Measurements from ENCODE around the gene GATD1.
A peak's percentile ranks its signal among the peaks of the same experiment; 100 is the strongest.

Gene GATD1

GRCh38 chr11:776561-777287 is 563 bp downstream of the GATD1 start:
- DNase-seq, result peak; percentile 23

DNA sequence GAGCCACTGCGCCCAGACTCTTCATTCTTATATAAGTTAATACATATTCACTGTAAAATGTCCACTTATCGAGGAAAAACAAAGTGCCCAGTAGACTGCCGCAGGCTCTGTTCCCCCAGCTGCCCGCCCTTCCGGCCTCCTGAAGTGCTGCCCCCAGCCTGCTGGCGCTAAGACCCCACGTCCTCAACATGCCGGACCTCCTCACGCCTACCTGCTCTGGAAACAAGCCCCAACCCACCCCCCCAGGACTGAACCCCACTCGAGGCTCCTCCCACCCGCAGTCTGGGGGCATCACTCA is 1.1 kb downstream of the GATD1 start:
- no peak for DNase-seq

- no peak for DNase-seq
Measured at GRCh38 chr11:774873-775592, 2.3 kb downstream of the GATD1 start.

DNA sequence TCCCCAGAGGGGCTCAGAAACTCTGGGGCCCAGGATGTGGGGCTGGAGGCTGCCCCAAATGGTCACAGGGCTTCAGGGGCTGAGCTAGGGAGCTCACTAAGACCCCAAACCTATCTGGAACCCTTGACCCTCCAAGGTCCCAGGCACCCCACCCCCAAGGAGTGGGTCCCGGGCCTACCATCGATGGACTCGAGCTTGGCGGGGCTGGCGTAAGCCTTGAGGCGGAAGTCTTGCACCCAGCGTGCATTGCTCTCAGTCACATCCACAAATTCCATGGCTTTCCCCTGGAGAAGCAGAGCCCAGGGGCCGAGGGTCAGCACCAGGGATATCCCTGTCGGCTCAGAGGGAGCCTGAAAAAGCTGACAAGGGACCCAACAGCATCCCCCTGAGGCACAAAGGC is 3.5 kb downstream of the GATD1 start:
- DNase-seq, result no peak

- no peak for DNase-seq
Measured at GRCh38 chr11:773425-773824, 3.9 kb downstream of the GATD1 start.

DNA sequence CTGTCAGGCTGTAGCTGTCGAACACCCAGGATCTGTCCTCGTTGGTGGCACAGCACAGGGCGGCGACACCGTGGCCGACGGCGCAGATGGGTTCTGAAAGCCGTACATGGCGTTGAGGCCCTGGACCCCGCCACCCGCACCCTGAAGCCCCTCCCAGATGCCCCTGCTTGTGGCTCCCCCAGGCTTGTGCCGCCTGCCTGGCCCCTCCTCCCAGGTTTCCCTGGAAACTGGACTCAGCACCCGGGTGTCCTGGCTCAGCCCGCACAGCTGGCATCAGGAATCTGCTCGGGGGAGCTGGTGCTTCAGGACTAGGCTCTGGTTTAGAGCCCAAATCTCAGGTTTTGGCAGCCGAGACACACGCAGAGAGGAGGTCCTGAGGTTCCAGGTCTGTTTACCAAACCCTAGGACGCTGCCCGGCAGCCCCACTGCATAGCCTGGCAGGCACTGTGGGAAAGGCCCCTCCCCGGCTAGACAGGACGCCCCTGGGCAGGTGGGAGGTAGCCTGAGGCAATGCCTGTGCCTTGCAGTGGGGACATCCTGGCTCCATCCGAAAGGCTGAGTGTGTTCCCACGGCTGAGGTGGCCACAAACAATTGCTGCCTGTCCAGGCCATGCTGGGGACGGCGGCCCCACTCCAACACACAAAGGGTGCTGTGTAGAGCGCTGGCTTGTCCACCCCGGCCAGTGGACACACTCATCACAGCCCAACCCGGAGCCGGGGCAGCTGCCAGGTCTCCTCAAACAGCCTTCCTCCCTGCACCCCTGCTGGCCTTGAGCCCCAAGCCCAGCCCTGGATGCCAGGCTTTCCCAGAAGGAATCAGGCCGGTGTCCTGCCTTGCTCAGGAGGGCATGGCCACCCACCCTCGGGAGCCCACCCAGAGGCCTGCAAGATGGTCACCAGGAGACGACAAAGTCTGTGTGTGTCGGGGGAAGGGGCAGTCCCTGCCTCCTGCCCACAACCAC is 4.6 kb downstream of the GATD1 start:
- no peak for DNase-seq

GRCh38 chr11:771617-772204 is 5.6 kb downstream of the GATD1 start:
- no peak for DNase-seq

DNA sequence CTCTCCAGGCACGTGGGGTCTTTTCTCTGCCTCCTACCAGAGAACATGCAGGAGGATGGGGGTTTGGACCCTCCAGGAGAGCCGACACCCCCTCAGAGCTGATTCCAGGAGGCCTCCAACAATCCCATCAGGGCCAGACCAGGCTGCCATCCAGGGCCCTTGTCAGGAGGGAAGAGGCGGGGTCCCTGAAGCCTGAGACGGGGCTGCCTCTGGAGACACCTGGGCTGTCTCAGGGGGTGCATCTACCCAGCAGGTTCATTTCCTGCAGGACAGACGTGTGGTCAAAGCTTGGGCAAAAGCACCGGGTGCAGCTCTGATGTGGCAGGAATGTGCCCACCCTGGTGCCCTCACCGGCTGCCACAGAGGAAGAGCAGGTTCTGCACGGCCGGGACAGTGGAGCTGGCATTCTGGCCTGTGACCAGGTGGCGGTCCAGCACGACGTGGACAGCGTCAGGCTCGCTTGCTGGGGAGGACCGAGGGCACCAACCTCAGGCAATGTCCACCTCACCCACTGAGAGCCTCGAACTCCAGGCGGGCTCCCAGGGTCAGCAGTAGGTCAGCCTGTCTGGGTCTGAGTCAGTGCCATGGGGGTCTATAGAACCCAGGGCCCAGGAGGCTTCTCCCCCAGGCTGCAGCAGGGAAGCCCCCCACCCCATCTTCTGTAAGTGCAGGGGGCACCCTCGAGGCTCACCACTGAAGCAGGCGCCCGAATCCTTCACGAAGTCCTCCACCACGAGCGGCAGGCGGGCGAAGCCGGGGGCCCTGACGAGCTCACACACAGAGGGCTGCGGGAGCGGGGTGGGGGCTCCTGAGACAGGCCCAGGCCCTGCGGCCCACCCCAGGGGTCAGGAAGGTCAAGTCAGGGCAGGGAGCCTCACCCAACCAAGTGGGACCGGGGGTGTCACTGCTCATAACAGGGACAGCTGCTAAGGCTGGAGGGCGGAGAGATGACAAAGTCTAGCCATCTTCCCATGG is 6.4 kb downstream of the GATD1 start:
- no peak for DNase-seq

DNA sequence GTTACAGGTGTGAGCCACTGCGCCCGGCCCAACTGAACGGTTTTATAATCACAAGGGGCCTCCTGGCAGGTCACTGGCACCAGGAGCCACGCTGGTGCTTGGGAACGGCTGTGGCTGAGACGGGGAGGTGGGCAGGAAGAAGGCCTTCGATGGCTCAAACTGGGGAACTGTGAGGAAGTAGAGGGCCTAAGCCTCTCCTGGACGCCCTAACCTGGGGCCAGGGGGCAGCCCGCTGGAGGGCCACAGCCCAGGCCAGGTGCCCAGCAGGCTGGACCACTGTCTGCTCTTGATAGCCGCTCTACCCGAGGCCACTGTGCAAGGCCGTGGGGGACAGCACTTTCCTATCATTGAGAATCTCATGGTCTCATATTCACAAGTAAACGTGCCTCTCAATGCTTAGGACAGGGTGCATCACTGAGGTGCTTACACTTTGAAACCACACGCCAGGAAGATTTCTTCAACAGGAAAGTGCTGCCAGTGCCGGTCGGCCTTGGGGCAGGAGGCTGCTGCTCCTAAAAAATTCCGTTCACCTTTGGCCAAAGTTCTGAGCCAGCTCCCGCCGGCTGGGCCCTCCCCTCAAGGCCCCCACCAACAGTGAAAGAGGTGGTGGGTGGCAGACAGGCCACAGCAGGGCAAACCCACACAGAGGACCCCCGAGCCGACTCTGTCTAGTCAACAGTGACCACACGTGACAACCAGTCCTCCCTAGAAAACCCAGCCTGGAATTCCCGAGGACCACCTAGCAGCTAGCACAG is 7.2 kb downstream of the GATD1 start:
- DNase-seq, result no peak

- no peak for DNase-seq
Measured at GRCh38 chr11:767238-767637, 10.0 kb downstream of the GATD1 start.

- DNase-seq, result no peak
Measured at GRCh38 chr11:766936-767210, 10.4 kb downstream of the GATD1 start.

GRCh38 chr11:766106-766935 is 11.0 kb downstream of the GATD1 start:
- no peak for DNase-seq

DNA sequence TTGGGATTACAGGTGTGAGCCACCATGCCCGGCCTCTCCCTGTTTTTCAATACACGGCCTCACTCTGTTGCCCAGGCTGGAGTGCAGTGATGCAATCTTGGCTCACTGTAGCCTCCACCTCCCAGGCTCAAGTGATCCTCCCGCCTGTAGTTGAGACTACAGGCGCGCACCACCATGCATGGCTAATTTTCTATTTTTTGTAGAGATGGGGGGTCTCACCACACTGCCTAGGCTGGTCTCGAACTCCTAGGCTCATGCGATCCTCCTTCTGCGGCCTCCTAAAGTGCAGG is 11.5 kb downstream of the GATD1 start:
- DNase-seq, result no peak

DNA sequence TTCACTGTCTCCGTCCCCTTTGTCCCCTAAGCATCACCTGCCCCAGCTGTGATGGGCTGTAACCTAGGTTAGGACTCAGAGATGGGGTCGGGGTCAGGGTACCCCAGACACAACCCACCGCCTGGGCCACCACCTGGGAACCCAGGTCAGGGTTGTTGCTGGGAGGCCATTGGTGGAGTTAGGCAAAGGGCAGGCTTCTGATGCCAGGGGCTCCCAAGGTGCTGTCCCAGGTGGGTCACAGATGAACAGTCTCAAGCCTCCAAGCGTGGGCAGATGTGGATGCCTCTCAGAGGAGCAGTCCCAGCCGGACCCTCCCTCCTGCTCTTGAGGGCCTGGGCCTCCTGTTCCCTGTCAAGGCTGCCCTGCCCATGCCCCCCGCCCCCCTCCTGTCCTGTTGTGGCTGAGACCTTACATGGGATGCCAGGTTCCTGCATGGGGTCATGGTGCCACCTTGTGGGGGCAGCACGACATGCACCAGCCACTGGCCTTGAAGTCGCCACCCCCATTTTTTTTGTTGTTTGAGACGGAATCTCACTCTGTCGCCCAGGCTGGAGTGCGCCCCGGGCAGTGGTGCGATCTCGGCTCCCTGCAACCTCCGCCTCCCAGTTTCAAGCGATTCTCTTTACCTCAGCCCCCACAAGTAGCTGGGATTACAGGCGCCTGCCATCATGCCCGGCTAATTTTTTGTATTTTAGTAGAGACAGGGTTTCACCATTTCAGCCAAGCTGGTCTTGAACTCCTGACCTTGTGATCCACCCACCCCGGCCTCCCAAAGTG is 12.1 kb downstream of the GATD1 start:
- no peak for DNase-seq

GRCh38 chr11:764322-765024 is 12.8 kb downstream of the GATD1 start:
- DNase-seq, result no peak

DNA sequence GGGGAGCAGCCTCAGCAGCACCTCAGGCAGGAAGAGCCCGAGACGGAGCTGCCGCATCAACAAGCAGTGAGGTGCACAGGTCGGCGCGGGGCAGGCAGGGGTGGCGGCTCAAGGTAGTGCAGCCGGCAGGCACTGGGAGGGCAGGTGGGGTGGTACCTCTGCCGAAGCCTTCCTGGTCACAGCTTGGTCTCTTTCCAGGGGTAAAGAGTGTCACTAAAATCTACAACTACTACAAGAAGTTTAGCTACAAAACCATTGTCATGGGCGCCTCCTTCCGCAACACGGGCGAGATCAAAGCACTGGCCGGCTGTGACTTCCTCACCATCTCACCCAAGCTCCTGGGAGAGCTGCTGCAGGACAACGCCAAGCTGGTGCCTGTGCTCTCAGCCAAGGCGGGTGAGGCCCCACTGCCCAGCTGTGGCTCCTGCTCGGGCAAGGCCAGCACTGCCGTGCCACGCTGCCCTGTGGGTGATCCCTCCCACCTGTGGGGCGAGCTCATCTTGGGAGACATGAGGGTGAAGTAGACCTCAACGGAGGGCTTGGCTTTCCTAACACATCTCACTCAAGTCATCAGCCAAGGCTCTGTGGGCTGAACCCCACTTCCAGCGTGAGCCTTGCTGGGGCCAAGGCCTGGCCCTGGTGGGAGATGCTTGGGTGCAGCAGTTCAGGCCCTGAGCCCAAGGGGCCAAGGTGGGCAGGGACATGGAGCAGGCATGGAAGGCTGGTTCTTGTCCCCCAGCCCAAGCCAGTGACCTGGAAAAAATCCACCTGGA is 13.6 kb downstream of the GATD1 start:
- DNase-seq, result no peak

DNA sequence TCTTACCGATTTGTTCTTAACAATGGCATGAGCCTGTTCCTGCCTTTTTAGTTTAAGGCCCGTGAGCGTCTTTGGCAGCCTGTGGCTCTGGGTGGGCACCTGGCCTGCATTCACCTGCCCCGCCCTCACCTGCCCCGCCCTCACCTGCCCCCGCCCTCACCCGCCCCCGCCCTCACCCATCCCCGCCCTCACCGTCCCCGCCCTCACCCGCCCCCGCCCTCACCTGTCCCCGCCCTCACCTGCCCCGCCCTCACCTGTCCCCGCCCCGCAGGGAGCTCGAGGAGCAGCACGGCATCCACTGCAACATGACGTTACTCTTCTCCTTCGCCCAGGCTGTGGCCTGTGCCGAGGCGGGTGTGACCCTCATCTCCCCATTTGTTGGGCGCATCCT is 14.2 kb downstream of the GATD1 start:
- DNase-seq, result no peak

- no peak for DNase-seq
Measured at GRCh38 chr11:762421-763072, 14.7 kb downstream of the GATD1 start.

Data from KG1 (cell line).